Caco-2 (cell line): Measurements from ENCODE around the gene ID1. TPM values are rescaled to one million over a fixed set of nuclear protein-coding genes. Genes with fewer than 3 reads are reported as not detected.
"Not testable (repeated sequence)": the region's sequence is repeated elsewhere in the genome, so short reads cannot be mapped to it uniquely, and the experiment has no call there.

Experiments used
- BruUV-seq: library from RNA; stranded (reverse); fragments of 400-500 nt; replicated peaks from 2 replicates; lab custom pipeline; 2021; lab: Mats Ljungman, UMichigan
- CTCF ChIA-PET: fragments of 300-600 bp; sonication (Branson Sonifier 250); formaldehyde crosslinking; loops from one replicate; lab custom pipeline; 2022; ENCODE audit warnings: antibody characterized with exemption; lab: Charles Lee
- POLR2A ChIA-PET: fragments of 300-600 bp; sonication (Branson Sonifier 250); formaldehyde crosslinking; loops from one replicate; lab custom pipeline; 2022; ENCODE audit warnings: antibody characterized with exemption; lab: Charles Lee
- DNase-seq, 2 experiments: peaks; one replicate each; pipeline versions ENCODE4 v3.0.0 to v3.0.0-alpha.2; 2020 to 2022
- H3K27me3 ChIP-seq: replicated peaks from 2 replicates; pipeline ENCODE4 v1.6.0; 2011; ENCODE audit warnings: low read length; ENCODE audit not compliant: control insufficient read depth, insufficient read depth
- H3K36me3 ChIP-seq: 2 replicates; pipeline ENCODE4 v1.5.1; 2011; ENCODE audit warnings: low read length; ENCODE audit not compliant: control insufficient read depth, insufficient read depth
- H3K4me1 ChIP-seq: fragments of 250-450 bp; sonication (Bioruptor Pico); 2 replicates; pipeline ENCODE4 v1.5.1; 2020; ENCODE audit warnings: mild to moderate bottlenecking
- H3K4me3 ChIP-seq: 2 replicates; pipeline ENCODE4 v1.5.1; 2011; ENCODE audit warnings: low read depth, mild to moderate bottlenecking, control low read depth, low read length
- H3K9me3 ChIP-seq: fragments of 250-450 bp; sonication (Bioruptor Pico); 2 replicates; pipeline ENCODE4 v1.5.1; 2020; ENCODE audit warnings: mild to moderate bottlenecking, moderate library complexity
- H3K27ac Mint-ChIP-seq: one replicate; pipeline ENCODE4 v1.8.0; 2022; ENCODE audit warnings: mixed read lengths; ENCODE audit not compliant: unreplicated experiment
- H3K27me3 Mint-ChIP-seq: one replicate; pipeline ENCODE4 v1.8.0; 2022; ENCODE audit warnings: mixed read lengths; ENCODE audit not compliant: insufficient read depth, unreplicated experiment
- H3K36me3 Mint-ChIP-seq: one replicate; pipeline ENCODE4 v1.8.0; 2022; ENCODE audit warnings: mild to moderate bottlenecking, mixed read lengths; ENCODE audit not compliant: insufficient read depth, unreplicated experiment
- H3K4me1 Mint-ChIP-seq: one replicate; pipeline ENCODE4 v1.8.0; 2022; ENCODE audit warnings: low read depth, mixed read lengths; ENCODE audit not compliant: unreplicated experiment
- H3K4me3 Mint-ChIP-seq: one replicate; pipeline ENCODE4 v1.8.0; 2022; ENCODE audit warnings: mild to moderate bottlenecking, moderate library complexity, mixed read lengths; ENCODE audit not compliant: unreplicated experiment
- H3K9me3 Mint-ChIP-seq: one replicate; pipeline ENCODE4 v1.8.0; 2022; ENCODE audit warnings: mixed read lengths; ENCODE audit not compliant: unreplicated experiment
- CTCF ChIP-seq, 2 experiments: fragments of 200-600 bp in 1 of 2; IDR thresholded peaks; 1 replicate in 1 of 2; 2 replicates in 1 of 2; pipeline versions ENCODE4 v1.5.1 to v1.8.0; 2011 to 2022; ENCODE audit warnings: antibody characterized with exemption in 1 of 2, control low read depth in 1 of 2, inconsistent platforms in 1 of 2, low read depth in 1 of 2, low read length in 1 of 2, mild to moderate bottlenecking in 1 of 2, moderate library complexity in 1 of 2; ENCODE audit not compliant: insufficient read depth in 1 of 2, severe bottlenecking in 1 of 2, unreplicated experiment in 1 of 2
- intact Hi-C: fragments of 100-400 bp; cut with micrococcal nuclease; formaldehyde crosslinking; loops from one replicate; pipeline ENCODE4 v1.10.0; 2022; ENCODE audit not compliant: unreplicated experiment
- total RNA-seq: library from RNA; stranded (reverse); gene quantifications from 2 replicates; pipeline ENCODE4 v1.2.3, GENCODE V29; 2022

ID1 gene
- total RNA-seq, 1 experiment from 2014 or later = 163 TPM

- H3K9me3 ChIP-seq = no peaks in the 10 kb centered on the region
- Mint-ChIP-seq H3K27ac (peak overlapping the region; percentile 13), H3K4me3 (no peak overlapping the region), H3K36me3 (peaks cover 36% of the 10 kb centered on the region), H3K4me1 (peaks cover 15% of the 10 kb centered on the region), H3K9me3 (no peaks in the 10 kb centered on the region), H3K27me3 (no peaks in the 10 kb centered on the region)
- no peaks in the 10 kb centered on the region for H3K27me3 ChIP-seq
- no peaks in the 10 kb centered on the region for H3K36me3 ChIP-seq
- no peak overlapping the region for H3K4me3 ChIP-seq
- TF ChIP-seq CTCF (IDR thresholded peaks at IDR 0.05; ENCODE audit: insufficient read depth in 1 of 2, low read depth in 1 of 2, low read length in 1 of 2, severe bottlenecking in 1 of 2, unreplicated experiment in 1 of 2) = no peak
- DNase-seq = no peak
- BruUV-seq = no TSS peak
- peaks cover 4% of the 10 kb centered on the region for H3K4me1 ChIP-seq
- ChIA-PET POLR2A (interaction anchor here (1.0 kb wide), 1 partner anchor 29 kb away, joined by 4 read pairs; no protein-coding TSS in a partner anchor), CTCF (interaction anchor here (0.7 to 28.6 kb wide), 3 partner anchors 16 to 29 kb away, joined by 8 to 1708 read pairs (median 9); partner anchors contain the start of gene ID1)
- intact Hi-C loops = no loop called here
Measured at GRCh38 chr20:31579245-31579644, 25.8 kb upstream of the ID1 start.

GRCh38 chr20:31579941-31580651 lies 25.0 kb upstream of the ID1 start:
- H3K4me1 ChIP-seq, BruUV-seq, H3K9me3 ChIP-seq, H3K27me3 Mint-ChIP-seq, H3K4me3 ChIP-seq, intact Hi-C loops, H3K36me3 ChIP-seq, H3K4me3 Mint-ChIP-seq, DNase-seq, H3K27me3 ChIP-seq, H3K9me3 Mint-ChIP-seq: not testable (repeated sequence)
- Mint-ChIP-seq H3K4me1 (peaks cover 14% of the 10 kb centered on the region), H3K36me3 (peaks cover 34% of the 10 kb centered on the region), H3K27ac (peak overlapping the region; percentile 4)
- ChIA-PET POLR2A (interaction anchor here (1.0 kb wide), 3 partner anchors 25 to 33 kb away, joined by 4 to 14 read pairs (median 6); partner anchors contain the start of gene ID1), CTCF (interaction anchor here (0.6 to 1.0 kb wide), 4 partner anchors 20 to 66 kb away, joined by 3 to 8 read pairs (median 8); partner anchors contain the start of gene HM13)

GRCh38 chr20:31580706-31581105 lies 24.4 kb upstream of the ID1 start:
- Histone ChIP-seq H3K9me3 (no peaks in the 10 kb centered on the region), H3K4me3 (no peak overlapping the region), H3K4me1 (no peaks in the 10 kb centered on the region), H3K36me3 (no peaks in the 10 kb centered on the region), H3K27me3 (no peaks in the 10 kb centered on the region)
- ChIA-PET CTCF (interaction anchor here (0.6 to 1.0 kb wide), 3 partner anchors 28 to 66 kb away, joined by 3 to 8 read pairs (median 7); partner anchors contain the start of gene HM13), POLR2A (interaction anchor here (0.5 to 1.0 kb wide), 3 partner anchors 9 to 32 kb away, joined by 4 to 14 read pairs (median 6); partner anchors contain the start of gene ID1)
- Mint-ChIP-seq H3K4me1 (peaks cover 14% of the 10 kb centered on the region), H3K9me3 (no peaks in the 10 kb centered on the region), H3K27ac (peak overlapping the region; percentile 4), H3K4me3 (no peak overlapping the region), H3K27me3 (no peaks in the 10 kb centered on the region), H3K36me3 (peaks cover 30% of the 10 kb centered on the region)
- intact Hi-C loops = no loop called here
- no peak for DNase-seq
- no peak for TF ChIP-seq CTCF (IDR thresholded peaks at IDR 0.05; ENCODE audit: insufficient read depth in 1 of 2, low read depth in 1 of 2, low read length in 1 of 2, severe bottlenecking in 1 of 2, unreplicated experiment in 1 of 2)
- no TSS peak for BruUV-seq
